WI38 (cell line): Measurements from ENCODE around the gene SLC27A3.
"Not testable (repeated sequence)": the region's sequence is repeated elsewhere in the genome, so short reads cannot be mapped to it uniquely, and the experiment has no call there.

Experiments
- H3K4me3 ChIP-seq: 2 replicates; pipeline ENCODE4 v1.5.1; 2011; ENCODE audit warnings: low read depth, mild to moderate bottlenecking, control low read depth, low read length
- CTCF ChIP-seq: IDR thresholded peaks from 2 replicates; pipeline ENCODE4 v1.5.1; 2012; ENCODE audit warnings: low read depth, mild to moderate bottlenecking, control low read depth, low read length

Gene SLC27A3

GRCh38 chr1:153764310-153764709, 10.9 kb upstream of the SLC27A3 start:
- H3K4me3 ChIP-seq = no peak overlapping the region
- no peak for TF ChIP-seq CTCF

GRCh38 chr1:153766663-153767062, 8.5 kb upstream of the SLC27A3 start:
- H3K4me3 ChIP-seq = not testable (repeated sequence)

GRCh38 chr1:153767519-153767918, 7.7 kb upstream of the SLC27A3 start:
- H3K4me3 ChIP-seq = no peak overlapping the region
- no peak for TF ChIP-seq CTCF

GRCh38 chr1:153768316-153769181, 6.7 kb upstream of the SLC27A3 start:
- H3K4me3 ChIP-seq = no peak overlapping the region
- no peak for TF ChIP-seq CTCF

- TF ChIP-seq CTCF = no peak
- no peak overlapping the region for H3K4me3 ChIP-seq
Observed at GRCh38 chr1:153769221-153769620, 6.0 kb upstream of the SLC27A3 start.

- no peak overlapping the region for H3K4me3 ChIP-seq
- no peak for TF ChIP-seq CTCF
Observed at GRCh38 chr1:153770797-153771196, 4.4 kb upstream of the SLC27A3 start.

- H3K4me3 ChIP-seq = no peak overlapping the region
- no peak for TF ChIP-seq CTCF
Observed at GRCh38 chr1:153771261-153771660, 3.9 kb upstream of the SLC27A3 start.
